CD4-positive, alpha-beta T cell treated with Interleukin-4 for 4 hours (primary cell): Measurements from ENCODE around the gene FOXS1.
A peak's percentile ranks its signal among the peaks of the same experiment; 100 is the strongest.

Source experiments
- DNase-seq: peaks from one replicate; pipeline ENCODE4 v3.0.0-alpha.2; 2020

Gene FOXS1

GRCh38 chr20:31845300-31845863 is at the start of gene FOXS1:
FOXS1 (minus strand) TSS chr20:31845604; CDS start chr20:31845542, 62 bp downstream.
- DNase-seq: no peak

- no peak for DNase-seq
Measured at GRCh38 chr20:31890646-31891045, 45.2 kb upstream of the FOXS1 start.

- no peak for DNase-seq
Measured at GRCh38 chr20:31883829-31884228, 38.4 kb upstream of the FOXS1 start.

- DNase-seq: no peak
Measured at GRCh38 chr20:31881945-31882344, 36.5 kb upstream of the FOXS1 start.

DNA sequence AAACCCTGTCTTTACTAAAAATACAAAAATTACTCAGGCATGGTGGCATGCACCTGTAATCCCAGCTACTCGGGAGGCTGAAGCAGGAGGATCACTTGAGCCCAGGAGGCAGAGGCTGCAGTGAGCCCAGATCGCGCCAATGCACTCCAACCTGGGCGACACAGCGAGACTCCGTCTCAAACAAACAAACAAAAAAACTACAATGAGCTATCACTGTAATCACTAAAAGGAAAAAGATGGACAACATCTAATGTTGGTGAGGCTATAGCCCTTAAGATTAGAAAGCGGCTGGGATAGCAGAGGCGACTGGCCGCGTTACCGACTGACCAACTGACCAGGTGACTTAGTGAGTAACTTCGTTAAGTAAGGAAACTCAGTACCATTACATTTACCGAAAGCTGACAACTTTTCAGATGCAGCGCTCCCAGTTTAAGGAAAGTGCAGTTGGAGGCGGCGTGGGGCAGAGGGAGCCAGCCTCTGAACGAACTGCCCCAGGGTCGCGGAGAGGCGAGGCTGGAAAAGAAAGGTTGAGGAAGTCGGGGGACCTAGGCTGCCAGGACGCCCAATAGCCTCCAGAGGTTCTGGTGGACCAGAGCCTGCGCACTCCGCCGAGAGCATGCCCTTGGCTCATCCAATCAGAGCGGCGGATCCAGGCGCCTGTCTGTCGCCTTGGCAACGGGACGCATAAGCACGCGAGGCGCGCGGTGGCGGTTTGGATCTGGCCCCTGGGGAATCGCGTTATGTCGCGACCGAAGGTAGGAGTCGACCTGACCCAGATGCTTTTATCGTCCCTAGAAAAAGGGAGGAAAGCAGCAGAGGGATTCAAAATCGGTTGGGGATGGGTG is 34.0 kb upstream of the FOXS1 start:
- peak; percentile 86 for DNase-seq

DNA sequence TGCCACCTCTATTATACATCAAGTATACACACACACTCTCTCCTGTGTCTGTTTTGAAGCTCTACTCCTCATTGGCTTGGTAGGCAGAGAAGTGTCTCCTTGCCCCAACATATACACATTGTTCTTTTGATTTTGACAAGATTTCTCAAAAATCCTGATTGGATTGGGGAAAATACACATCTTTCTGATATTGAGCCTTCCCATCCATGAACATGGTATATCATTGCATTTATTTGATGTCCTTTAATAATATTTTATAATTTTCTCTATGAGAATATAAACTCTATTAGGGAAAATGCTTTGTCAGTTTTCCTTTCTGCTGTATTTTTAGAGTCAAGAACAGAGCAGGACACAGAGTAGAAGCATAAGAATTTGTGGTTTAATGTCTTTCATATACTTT is 32.3 kb upstream of the FOXS1 start:
- no peak for DNase-seq

- no peak for DNase-seq
Measured at GRCh38 chr20:31875671-31876070, 30.3 kb upstream of the FOXS1 start.

GRCh38 chr20:31872406-31872805 is 27.0 kb upstream of the FOXS1 start:
- no peak for DNase-seq

DNA sequence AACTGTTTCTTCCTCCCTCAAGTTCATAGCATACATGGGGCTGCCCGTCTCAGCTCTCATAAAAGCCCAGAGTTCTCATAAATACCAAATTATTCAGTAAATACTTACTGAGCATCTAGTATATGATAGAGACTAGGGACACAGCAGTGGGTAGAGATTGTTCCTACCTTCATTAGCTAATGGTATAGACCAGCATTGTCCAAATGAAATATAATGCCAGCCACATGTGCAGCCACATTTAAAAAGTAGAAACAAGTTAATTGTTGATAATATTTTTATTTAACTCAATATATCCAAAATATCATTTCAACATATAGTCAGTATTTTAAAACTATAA is 26.2 kb upstream of the FOXS1 start:
- DNase-seq: no peak

DNA sequence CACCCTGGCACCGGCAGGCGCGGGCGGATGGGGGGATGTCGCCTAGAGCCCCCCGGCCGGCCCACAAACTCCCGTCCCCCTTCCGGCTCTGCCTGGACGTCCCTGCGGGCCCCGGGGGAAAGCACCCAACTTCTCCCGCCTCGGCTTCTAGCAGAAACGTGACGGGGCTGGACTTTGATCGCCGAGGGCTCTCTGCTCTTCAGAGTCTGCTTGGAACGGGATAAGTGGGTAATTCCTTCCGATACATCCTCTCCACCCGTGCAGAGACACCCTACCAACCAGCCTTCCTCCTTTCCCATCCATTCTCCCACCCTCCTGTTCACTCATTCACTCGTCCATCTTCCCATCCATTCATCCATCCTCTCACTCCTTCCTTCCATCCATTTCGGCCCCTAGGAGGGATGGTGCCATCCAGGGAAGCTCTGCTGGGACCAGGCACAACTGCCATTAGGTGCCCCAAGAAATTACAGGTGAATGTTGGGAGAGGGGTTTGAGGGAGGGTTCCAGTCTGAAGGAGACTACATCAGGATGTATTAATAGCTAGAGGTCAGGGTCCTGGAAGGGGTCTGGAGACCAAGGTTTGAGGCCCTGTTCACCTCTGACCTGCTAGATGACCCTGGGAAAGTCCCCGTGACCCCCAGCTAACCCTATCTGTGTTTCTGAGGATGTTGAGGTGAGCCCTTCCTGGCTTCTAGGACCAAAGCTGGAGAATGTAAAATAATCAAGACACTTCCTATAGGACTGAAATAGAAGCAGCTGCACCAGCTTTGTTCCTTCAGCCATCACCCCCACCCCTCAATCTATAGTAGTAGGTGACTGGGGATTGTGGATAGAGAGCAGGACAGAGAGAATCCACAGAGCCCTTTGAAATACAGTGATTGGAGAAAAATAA is 25.6 kb upstream of the FOXS1 start:
- DNase-seq: no peak

GRCh38 chr20:31869942-31870725 is 24.7 kb upstream of the FOXS1 start, which contains the start of the genes DUSP15 and TTLL9:
DUSP15 (minus strand) TSS chr20:31870527; CDS start chr20:31870337, 190 bp downstream.
TTLL9 (plus strand) TSS chr20:31870634; CDS start chr20:31871127, 493 bp downstream.
- DNase-seq: no peak

- DNase-seq: no peak
Measured at GRCh38 chr20:31869673-31869941, 24.2 kb upstream of the FOXS1 start.

GRCh38 chr20:31868853-31869672 is 23.7 kb upstream of the FOXS1 start:
- DNase-seq: no peak

DNA sequence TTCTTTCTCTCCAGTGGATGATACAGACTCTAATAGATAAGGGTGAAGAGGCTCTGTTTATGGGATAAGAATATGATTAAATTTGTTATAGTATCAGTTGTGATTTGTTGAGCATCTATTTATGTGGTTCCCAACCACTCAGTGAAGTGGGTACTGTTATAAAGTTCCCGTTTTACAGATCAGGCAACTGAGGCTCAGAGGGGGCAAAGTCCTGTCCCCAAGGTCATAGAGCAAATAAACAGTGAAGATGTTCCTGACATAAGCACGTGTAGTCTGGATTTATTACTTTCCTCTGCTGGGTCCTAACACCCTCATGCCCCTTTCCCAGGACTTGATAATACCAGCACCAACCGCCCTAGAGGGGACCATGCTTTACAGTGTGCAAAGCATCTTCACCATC is 20.8 kb upstream of the FOXS1 start:
- no peak for DNase-seq

GRCh38 chr20:31864521-31865400 is 19.4 kb upstream of the FOXS1 start:
- DNase-seq: no peak

- DNase-seq: no peak
Measured at GRCh38 chr20:31863296-31864085, 18.1 kb upstream of the FOXS1 start.

- no peak for DNase-seq
Measured at GRCh38 chr20:31862506-31862905, 17.1 kb upstream of the FOXS1 start.

DNA sequence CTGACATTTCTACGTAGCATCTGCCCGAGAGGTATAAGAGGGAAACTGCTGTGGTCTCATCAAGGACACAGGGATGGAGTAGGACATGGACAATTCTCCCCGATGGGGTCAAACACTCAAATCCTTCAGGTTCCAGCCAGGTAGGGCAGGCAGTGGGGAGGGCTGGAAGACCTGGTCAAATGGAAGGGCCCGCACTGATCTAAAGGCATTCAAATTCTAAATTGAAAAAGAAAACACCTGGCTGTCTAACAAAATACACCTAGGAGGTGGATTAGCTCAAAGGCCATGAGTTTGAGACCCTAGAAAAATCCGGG is 16.7 kb upstream of the FOXS1 start:
- no peak for DNase-seq

- DNase-seq: peak; percentile 59
Measured at GRCh38 chr20:31861385-31862156, 16.2 kb upstream of the FOXS1 start.

- DNase-seq: no peak
Measured at GRCh38 chr20:31861135-31861384, 15.7 kb upstream of the FOXS1 start.
